ENCODE data around the gene CAPN5.

CAPN5 gene

DNA sequence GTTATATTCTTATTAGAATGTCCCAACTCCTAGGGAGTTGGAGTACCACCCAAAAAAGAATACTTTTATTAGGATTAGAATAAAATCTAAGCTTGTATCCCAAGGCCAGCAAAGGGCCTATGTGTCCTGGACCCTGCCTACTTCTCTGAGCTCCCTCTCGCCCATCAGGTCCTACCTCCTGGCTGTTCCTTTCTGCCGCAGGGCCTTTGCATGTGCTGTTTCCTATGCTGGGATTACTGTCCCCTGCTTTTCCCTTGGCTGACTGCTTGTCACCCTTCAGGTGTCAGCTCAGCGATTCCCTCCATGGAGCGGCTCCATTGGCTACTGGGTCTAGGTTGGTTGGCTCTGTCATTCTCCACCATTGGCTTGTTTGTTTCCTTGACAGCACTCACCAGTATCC, 74.7 kb downstream of the CAPN5 start:
- H3K4me2 ChIP-seq = no peak overlapping the region
- H3K27me3 ChIP-seq (ENCODE audit: insufficient read depth, low read depth) = no peaks in the 10 kb centered on the region
- H3K4me3 ChIP-seq (IDR thresholded peaks at IDR 0.05; ENCODE audit: insufficient read depth, low read depth, low read length) = no peak overlapping the region
- H4K20me1 ChIP-seq (ENCODE audit: insufficient read depth) = no peaks in the 10 kb centered on the region
- no peak overlapping the region for H3K27ac ChIP-seq
- TF ChIP-seq, protein P1, sequence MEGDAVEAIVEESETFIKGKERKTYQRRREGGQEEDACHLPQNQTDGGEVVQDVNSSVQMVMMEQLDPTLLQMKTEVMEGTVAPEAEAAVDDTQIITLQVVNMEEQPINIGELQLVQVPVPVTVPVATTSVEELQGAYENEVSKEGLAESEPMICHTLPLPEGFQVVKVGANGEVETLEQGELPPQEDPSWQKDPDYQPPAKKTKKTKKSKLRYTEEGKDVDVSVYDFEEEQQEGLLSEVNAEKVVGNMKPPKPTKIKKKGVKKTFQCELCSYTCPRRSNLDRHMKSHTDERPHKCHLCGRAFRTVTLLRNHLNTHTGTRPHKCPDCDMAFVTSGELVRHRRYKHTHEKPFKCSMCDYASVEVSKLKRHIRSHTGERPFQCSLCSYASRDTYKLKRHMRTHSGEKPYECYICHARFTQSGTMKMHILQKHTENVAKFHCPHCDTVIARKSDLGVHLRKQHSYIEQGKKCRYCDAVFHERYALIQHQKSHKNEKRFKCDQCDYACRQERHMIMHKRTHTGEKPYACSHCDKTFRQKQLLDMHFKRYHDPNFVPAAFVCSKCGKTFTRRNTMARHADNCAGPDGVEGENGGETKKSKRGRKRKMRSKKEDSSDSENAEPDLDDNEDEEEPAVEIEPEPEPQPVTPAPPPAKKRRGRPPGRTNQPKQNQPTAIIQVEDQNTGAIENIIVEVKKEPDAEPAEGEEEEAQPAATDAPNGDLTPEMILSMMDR (conservative IDR thresholded peaks at IDR 0.05; ENCODE audit: low read depth, low read length) = no peak
- H3K36me3 ChIP-seq (ENCODE audit: insufficient read depth) = no peaks in the 10 kb centered on the region
- no peaks in the 10 kb centered on the region for H3K4me1 ChIP-seq (ENCODE audit: low read depth, poor library complexity, severe bottlenecking)
- no peak overlapping the region for H3K9ac ChIP-seq
- no peaks in the 10 kb centered on the region for H3K79me2 ChIP-seq (ENCODE audit: insufficient read depth, low read depth)
- H2AFZ ChIP-seq (ENCODE audit: low read depth) = no peak overlapping the region

DNA sequence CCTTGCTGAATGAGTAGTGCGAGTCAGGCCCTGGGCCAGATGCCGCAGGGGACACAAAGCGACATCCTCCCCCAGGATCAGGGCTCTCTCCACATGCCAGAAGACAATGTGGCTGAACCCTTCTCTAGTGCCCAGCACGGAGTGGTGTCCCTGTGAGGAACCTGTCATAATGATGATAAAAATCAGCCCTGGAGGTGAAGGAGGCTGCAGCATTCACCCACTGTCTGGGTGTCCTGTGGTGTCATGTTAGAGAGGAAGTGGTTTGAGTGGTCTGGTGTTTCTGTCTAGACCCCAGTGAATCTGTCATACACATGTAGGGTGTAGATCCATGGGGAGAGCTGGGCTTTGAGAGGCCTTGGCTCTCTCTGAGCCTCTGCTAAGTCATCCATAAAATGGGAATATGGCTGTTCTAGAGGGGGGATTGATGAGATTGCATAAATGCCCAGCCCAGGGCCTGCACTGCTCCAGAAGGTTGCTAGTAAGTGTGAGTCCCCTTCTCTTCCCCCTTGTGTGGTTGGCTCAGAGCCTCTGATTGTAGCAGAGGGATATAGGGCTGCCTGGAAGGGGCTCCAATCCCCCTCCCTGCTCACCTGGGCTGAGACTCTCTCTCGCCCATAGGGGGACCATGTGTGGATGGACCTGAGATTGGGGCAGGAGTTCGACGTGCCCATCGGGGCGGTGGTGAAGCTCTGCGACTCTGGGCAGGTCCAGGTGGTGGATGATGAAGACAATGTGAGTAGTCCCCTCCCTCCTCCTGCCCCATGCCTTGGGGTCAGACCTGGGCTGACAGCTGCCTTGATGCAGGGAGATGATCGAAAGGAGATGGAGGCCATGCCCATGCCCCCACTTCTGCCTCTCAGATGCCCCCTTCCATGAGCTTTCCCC, 75.6 kb downstream of the CAPN5 start:
- H3K9ac ChIP-seq = no peak overlapping the region
- H3K27ac ChIP-seq = no peak overlapping the region
- no peak overlapping the region for H3K4me3 ChIP-seq (IDR thresholded peaks at IDR 0.05; ENCODE audit: insufficient read depth, low read depth, low read length)
- no peaks in the 10 kb centered on the region for H3K36me3 ChIP-seq (ENCODE audit: insufficient read depth)
- no peak overlapping the region for H2AFZ ChIP-seq (ENCODE audit: low read depth)
- H3K79me2 ChIP-seq (ENCODE audit: insufficient read depth, low read depth) = no peaks in the 10 kb centered on the region
- no peaks in the 10 kb centered on the region for H4K20me1 ChIP-seq (ENCODE audit: insufficient read depth)
- no peak overlapping the region for H3K4me2 ChIP-seq
- H3K4me1 ChIP-seq (ENCODE audit: low read depth, poor library complexity, severe bottlenecking) = no peaks in the 10 kb centered on the region
- TF ChIP-seq, protein P1 (conservative IDR thresholded peaks at IDR 0.05; ENCODE audit: low read depth, low read length) = no peak
- H3K27me3 ChIP-seq (ENCODE audit: insufficient read depth, low read depth) = no peaks in the 10 kb centered on the region

DNA sequence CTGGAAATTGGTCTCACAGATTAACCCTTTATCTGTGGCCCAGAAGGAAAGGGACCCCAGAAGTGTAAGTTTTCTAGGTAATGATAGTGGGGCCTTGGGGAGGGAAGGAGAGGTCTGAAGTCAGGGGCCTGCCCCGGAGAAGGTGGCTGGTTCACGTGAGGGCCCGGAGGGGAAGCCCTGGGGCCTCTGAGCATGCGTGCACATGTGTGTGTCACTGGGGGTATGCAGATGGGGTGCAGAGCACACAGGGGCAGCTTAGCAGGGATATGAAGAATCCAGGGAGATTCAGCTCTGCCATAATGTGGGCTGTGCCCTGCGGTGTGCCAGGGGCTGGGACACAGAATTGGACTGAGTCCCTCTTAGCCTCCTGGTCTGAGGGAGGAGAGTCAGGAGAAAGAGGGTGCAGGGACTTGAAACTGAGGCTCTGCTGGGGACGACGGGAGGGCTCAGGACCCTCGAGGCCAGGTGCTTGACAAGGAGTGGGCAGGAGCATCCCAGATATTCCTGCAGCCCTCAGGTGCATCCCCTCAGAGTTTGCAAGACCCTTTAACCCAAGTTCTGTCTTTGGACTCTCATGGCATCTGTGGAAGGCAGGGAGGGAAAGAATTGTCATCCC, 76.7 kb downstream of the CAPN5 start:
- H3K27ac ChIP-seq = no peak overlapping the region
- no peaks in the 10 kb centered on the region for H3K4me1 ChIP-seq (ENCODE audit: low read depth, poor library complexity, severe bottlenecking)
- no peaks in the 10 kb centered on the region for H3K79me2 ChIP-seq (ENCODE audit: insufficient read depth, low read depth)
- H4K20me1 ChIP-seq (ENCODE audit: insufficient read depth) = no peaks in the 10 kb centered on the region
- no peak overlapping the region for H3K4me3 ChIP-seq (IDR thresholded peaks at IDR 0.05; ENCODE audit: insufficient read depth, low read depth, low read length)
- TF ChIP-seq, protein P1 (conservative IDR thresholded peaks at IDR 0.05; ENCODE audit: low read depth, low read length) = no peak
- H3K36me3 ChIP-seq (ENCODE audit: insufficient read depth) = no peaks in the 10 kb centered on the region
- no peak overlapping the region for H3K9ac ChIP-seq
- H3K4me2 ChIP-seq = no peak overlapping the region
- H3K27me3 ChIP-seq (ENCODE audit: insufficient read depth, low read depth) = no peaks in the 10 kb centered on the region
- no peak overlapping the region for H2AFZ ChIP-seq (ENCODE audit: low read depth)

DNA sequence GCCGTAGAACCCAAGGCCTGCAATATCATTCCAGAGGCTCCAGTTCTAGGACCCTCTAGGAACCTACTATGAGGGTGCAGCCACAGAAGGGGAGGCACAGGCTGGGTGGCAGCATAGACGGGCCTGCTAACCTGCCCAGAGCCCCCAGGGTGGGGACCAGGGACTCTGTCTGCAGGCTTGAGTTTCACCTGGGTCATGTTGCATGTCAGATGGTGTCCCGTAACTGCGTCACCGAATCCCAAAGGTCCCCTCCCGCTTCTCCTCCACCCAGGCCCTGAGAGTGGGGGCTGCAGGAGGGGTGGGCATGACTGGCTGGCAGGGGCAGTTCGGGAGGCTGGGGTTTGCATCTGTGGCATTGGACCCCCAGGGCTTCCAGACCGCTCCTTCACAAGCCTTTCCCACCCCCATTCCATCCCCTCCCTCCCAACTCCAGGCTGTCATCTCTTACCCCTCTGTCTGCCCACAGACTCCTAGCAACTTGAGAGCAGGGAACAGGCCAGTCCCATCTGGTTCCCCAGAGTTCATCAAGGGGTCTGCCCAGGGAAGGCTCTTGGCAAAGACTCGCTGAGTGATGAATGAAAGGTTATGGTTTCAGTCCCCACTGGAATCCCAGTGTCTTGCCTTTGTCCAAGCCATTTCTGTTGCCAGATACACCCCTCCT, 77.6 kb downstream of the CAPN5 start:
- H3K36me3 ChIP-seq (ENCODE audit: insufficient read depth) = no peaks in the 10 kb centered on the region
- H3K79me2 ChIP-seq (ENCODE audit: insufficient read depth, low read depth) = no peaks in the 10 kb centered on the region
- no peak overlapping the region for H3K9ac ChIP-seq
- no peak overlapping the region for H3K27ac ChIP-seq
- no peak overlapping the region for H2AFZ ChIP-seq (ENCODE audit: low read depth)
- no peak overlapping the region for H3K4me2 ChIP-seq
- TF ChIP-seq, protein P1 (conservative IDR thresholded peaks at IDR 0.05; ENCODE audit: low read depth, low read length) = no peak
- no peaks in the 10 kb centered on the region for H3K27me3 ChIP-seq (ENCODE audit: insufficient read depth, low read depth)
- no peaks in the 10 kb centered on the region for H3K4me1 ChIP-seq (ENCODE audit: low read depth, poor library complexity, severe bottlenecking)
- H4K20me1 ChIP-seq (ENCODE audit: insufficient read depth) = no peaks in the 10 kb centered on the region
- no peak overlapping the region for H3K4me3 ChIP-seq (IDR thresholded peaks at IDR 0.05; ENCODE audit: insufficient read depth, low read depth, low read length)

All from KMS-11 (cell line).